ENCODE measurements around the gene FAM13A.
A peak's percentile ranks its signal among the peaks of the same experiment; 100 is the strongest.

Gene FAM13A

GRCh38 chr4:88819818-88820697, 236.9 kb downstream of the FAM13A start:
- H3K4me3 ChIP-seq (ENCODE audit: low read depth, low read length), result peak overlapping the region; percentile 70
- TF ChIP-seq CTCF (IDR thresholded peaks at IDR 0.05; ENCODE audit: low read depth, low read length), result no peak

GRCh38 chr4:88818631-88819470, 238.1 kb downstream of the FAM13A start:
- peak; percentile 63 for DNase-seq (ENCODE audit: low read depth, low spot score)

More at GRCh38 chr4:88819818-88820697, 236.9 kb downstream of the FAM13A start:
- in situ Hi-C loops (cut with HindIII; ENCODE audit: low sequenced_read_pairs), result no loop called here
- DNase-seq (ENCODE audit: low read depth, low spot score), result no peak

GRCh38 chr4:88817740-88818139, 239.2 kb downstream of the FAM13A start:
- H3K4me3 ChIP-seq (ENCODE audit: low read depth, low read length), result no peak overlapping the region
- TF ChIP-seq CTCF (IDR thresholded peaks at IDR 0.05; ENCODE audit: low read depth, low read length), result no peak
- no peak for DNase-seq (ENCODE audit: low read depth, low spot score)
- in situ Hi-C loops (cut with HindIII; ENCODE audit: low sequenced_read_pairs), result no loop called here

More at GRCh38 chr4:88818631-88819470, 238.1 kb downstream of the FAM13A start:
- peak; percentile 61 for TF ChIP-seq CTCF (IDR thresholded peaks at IDR 0.05; ENCODE audit: low read depth, low read length)
- H3K4me3 ChIP-seq (ENCODE audit: low read depth, low read length), result no peak overlapping the region
- in situ Hi-C loops (cut with HindIII; ENCODE audit: low sequenced_read_pairs), result no loop called here

- DNase-seq (ENCODE audit: low read depth, low spot score), result no peak
- TF ChIP-seq CTCF (IDR thresholded peaks at IDR 0.05; ENCODE audit: low read depth, low read length), result no peak
- in situ Hi-C loops (cut with HindIII; ENCODE audit: low sequenced_read_pairs), result no loop called here
- no peak overlapping the region for H3K4me3 ChIP-seq (ENCODE audit: low read depth, low read length)
These were observed 240.6 kb downstream of the FAM13A start for GRCh38 chr4:88816360-88816759.

- DNase-seq (ENCODE audit: low read depth, low spot score), result no peak
- H3K4me3 ChIP-seq (ENCODE audit: low read depth, low read length), result no peak overlapping the region
- no peak for TF ChIP-seq CTCF (IDR thresholded peaks at IDR 0.05; ENCODE audit: low read depth, low read length)
- in situ Hi-C loops (cut with HindIII; ENCODE audit: low sequenced_read_pairs), result no loop called here
These were observed 242.9 kb downstream of the FAM13A start for GRCh38 chr4:88814043-88814617.

- TF ChIP-seq CTCF (IDR thresholded peaks at IDR 0.05; ENCODE audit: low read depth, low read length), result no peak
- H3K4me3 ChIP-seq (ENCODE audit: low read depth, low read length), result no peak overlapping the region
- no peak for DNase-seq (ENCODE audit: low read depth, low spot score)
- in situ Hi-C loops (cut with HindIII; ENCODE audit: low sequenced_read_pairs), result no loop called here
These were observed 244.0 kb downstream of the FAM13A start for GRCh38 chr4:88813013-88813412.

Data from astrocyte of the spinal cord (primary cell).